ENCODE measurements around the gene EMID1. TPM values are rescaled to one million over a fixed set of nuclear protein-coding genes. Genes with fewer than 3 reads are reported as not detected.

Gene EMID1
- 18.5 TPM for total RNA-seq

DNA sequence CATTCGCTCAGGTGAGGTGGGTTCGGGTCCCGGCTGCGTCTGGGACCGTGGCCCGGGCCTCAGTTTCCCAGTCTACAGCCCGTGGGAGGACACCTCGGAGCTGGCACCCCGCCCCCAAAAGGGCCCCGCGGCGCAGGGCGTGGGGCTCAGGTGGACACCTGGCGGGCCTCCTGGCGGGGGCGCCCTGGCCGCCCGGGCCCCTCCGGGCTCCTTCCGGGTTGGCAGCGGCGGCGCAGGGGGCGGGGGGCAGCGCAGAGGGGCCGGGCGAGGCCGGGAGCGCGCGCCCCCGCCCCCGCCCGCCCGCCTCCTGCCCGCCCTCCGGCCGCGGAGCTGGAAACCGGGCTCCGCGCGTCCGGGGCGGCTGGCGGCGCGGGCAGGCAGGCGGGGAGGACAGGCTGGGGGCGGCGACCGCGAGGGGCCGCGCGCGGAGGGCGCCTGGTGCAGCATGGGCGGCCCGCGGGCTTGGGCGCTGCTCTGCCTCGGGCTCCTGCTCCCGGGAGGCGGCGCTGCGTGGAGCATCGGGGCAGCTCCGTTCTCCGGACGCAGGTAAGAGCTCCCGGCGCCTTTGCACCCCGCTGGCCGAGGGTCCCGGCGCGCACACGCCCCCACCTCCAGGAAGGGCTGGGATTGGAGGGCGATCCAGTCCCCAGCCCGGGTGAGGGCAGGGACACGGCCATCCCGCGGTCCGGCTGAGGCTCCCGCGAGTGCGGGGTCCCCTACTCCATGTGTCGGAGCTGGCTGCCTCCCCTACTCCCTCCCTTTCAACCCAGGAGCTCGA lies at the start of gene EMID1:
EMID1 (plus strand) TSS at position 303 of the 778 bp plus-strand sequence; CDS start at position 446, 143 bp downstream.
- DNase-seq = no peak

DNA sequence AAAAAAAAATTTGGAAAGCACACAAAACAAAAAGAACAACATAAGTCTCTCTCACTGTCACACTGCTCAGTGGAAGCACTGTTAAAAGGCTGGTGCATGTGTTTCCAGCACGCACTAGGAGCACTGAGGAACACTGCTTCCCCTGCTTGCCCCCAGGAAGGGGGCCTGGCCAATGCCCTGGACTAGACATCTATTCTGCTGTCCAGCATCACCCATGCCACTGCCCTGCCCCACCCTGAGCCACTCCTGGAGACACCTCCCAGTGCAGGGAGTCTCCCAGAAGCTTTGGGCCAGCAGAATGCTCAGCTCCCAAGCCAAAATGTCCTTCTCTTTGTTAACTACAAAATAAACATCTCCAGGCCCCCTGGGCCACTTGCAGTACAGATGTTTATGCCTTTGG lies 49.7 kb upstream of the EMID1 start:
- no peak for DNase-seq

DNA sequence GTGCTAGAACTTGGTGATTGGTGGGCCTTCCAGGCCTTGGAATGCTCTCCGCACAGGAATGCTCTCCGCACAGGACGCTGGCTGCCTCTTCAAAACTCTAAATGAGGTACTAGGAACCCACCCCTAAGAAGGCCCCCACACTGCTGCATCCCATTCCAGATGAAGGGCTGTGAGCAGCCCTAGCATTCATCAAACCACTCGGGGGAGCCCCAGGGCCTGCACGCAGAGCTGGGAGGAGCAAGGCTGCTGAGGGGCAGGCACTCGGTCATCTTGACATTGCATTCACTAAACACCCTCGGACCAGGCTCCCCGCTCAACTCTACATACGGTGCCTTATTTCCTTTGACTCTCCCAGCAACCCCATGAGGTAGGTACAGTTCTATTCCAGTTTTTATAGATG lies 49.2 kb upstream of the EMID1 start:
- DNase-seq = no peak

DNA sequence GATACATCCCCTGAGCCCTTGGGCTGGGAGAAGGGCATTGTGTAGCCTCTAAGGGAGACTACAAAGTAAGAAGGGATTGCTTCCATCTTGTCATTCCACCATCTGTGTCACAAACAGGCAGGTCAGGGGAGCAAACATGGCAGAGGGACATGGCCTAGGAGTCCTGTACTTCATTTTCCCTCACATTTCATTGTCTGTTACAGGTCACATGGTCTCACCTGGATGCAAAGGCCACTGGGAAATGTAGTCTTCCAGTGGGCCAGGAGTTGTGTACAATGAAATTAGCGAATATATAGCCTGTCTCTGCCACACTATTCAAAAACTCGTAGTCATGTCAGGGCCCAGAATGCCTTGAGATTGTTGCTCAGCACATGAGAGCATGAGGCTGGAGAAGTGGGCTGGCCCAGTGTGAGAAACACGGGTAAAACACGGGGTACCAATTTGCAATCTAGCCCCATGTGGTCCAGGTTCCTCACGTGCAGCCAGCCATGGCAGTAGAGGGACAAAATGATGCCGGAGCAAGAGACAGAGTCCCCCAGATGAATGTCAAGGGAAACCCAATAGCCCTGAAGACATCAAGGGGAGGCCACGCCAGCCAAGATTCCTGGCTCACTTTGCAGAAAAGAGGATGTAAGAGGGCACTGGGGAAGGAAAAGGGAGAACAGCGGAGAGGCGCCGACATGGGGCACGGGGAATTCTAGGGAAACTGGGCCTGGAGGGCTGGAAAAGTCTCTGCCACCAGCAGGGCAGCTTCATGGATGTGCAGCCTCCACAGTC lies 47.7 kb upstream of the EMID1 start:
- no peak for DNase-seq

DNA sequence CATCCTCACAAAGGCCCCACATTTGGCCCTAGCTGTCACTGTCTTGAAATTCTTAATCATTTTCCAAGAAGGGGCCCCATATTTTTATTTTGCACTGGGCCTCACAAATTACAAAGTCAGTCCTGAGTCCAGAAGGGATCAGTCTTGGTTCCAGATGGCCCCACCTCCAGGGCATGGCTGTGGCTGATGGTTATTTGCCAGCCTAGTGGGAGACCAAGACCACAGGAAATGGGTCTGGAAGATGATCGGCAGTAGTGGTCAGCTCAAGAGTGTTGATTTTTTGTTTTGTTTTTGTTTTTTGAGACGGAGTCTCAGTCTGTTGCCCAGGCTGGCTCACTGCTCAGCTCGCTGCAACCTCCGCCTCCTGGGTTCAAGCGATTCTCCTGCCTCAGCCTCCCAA lies 47.1 kb upstream of the EMID1 start:
- no peak for DNase-seq

DNA sequence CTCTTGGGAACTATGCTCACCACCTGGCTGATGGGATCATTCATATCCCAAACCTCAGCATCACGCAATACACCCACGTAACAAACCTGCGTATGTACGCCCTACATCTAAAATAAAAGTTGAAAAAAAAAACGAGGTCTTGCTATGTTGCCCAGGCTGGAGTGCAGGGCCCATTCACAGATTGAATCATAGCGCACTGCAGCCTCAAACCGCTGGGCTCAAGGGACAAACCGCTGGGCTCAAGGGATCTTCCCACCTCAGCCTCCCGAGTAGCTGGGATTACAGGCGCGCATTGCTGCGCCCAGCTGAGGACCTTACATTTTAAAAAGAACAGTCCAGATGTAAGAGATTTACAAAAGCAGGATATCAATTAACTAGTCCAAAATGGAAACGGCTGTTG lies 41.9 kb upstream of the EMID1 start:
- DNase-seq = no peak

DNA sequence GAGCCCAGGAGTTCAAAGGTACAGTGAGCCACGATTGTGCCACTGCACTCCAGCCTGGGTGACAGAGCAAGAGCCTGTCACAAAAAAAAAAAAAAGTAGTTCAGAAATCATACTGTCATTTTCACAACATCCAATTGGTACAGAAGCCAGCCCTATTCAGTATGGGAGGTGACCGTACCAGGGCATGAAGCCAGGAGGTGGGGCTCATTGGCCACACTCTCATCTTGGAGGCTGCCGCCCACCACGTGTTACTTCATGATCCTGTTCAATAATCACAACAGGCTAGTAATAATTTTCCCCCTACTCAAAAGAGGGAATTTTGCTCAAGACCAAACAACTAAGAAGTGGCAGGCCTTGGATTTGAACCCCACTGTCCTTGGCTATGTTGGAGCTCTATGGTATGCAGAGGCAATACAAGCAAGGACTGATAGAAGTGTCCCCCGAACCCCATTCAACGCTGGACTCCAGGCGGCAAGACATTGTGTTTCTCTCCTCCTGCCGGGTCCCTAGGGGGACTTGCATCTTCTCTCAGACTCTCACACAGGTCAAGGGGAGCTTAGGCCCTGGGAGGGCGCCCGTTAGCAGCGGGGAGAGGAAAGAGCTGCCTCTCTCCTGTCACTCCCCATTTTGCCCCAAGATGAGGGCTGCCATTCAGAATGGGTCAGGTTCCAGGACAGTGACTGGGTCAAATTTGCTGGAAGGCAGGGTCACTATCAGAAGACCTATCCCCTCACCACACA lies 40.2 kb upstream of the EMID1 start:
- no peak for DNase-seq

DNA sequence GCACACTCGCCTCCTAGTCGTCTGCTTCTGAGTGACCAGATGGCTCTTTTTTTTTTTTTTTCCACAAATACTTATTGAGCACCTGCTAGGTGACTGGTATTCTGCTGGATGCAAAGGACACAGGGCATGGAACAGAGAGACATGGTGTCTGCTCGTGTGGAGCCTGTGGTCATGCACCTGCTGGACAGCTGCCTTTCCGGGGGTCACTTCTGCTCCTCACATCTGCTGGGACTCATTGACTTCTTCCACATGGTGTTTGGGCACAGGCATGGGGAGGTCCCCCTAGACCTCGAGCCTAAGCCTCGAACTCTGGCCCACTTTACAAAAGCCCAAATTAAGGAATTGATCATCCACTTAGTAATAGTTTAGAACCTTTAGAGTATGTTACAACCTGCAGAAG lies 39.5 kb upstream of the EMID1 start:
- no peak for DNase-seq

- DNase-seq = no peak
Observed at GRCh38 chr22:29167032-29167911, 38.4 kb upstream of the EMID1 start.

- DNase-seq = no peak
Observed at GRCh38 chr22:29171721-29172120, 34.0 kb upstream of the EMID1 start.

- no peak for DNase-seq
Observed at GRCh38 chr22:29172216-29172615, 33.5 kb upstream of the EMID1 start.

- DNase-seq = no peak
Observed at GRCh38 chr22:29175312-29175835, 30.3 kb upstream of the EMID1 start.

DNA sequence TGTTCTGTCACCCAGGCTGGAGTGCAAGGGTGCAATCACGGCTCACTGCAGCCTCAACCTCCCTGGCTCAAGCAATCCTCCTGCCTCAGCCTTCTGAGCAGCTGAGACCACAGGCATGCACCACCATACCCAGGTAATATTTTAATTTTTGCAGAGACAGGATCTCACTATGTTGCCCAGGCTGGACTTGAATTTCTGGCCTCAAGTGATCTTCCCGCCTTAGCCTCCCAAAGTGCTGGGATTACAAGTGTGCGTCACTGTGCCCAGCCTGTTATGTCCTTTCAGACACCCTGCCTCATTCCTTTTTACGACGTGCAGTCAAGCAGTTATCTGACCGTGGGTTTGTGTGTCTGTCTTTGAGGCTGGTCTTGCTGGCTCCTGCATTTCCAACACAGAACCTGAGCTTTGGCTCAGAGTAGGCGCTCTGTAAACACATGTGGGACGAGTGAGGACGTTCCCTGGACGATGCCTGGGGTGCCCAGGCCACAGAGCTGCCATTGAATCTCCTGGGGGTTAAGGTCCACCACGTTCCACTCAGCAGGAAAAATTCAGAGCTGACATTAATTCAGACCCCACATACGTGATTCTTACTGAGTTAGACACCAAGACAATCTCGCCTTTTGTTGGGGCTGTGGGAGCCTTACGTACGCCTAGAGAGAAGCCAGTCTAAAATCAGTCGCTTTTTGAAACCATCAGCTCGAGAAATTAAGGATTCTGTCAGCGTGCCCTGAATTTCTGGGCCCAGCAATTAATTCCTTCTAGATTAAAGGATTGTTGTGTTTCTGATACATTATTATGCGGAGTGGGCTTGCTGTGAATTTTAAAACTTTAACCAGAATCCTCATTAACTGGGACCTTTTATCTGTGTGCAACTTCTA lies 21.5 kb upstream of the EMID1 start:
- DNase-seq = no peak

DNA sequence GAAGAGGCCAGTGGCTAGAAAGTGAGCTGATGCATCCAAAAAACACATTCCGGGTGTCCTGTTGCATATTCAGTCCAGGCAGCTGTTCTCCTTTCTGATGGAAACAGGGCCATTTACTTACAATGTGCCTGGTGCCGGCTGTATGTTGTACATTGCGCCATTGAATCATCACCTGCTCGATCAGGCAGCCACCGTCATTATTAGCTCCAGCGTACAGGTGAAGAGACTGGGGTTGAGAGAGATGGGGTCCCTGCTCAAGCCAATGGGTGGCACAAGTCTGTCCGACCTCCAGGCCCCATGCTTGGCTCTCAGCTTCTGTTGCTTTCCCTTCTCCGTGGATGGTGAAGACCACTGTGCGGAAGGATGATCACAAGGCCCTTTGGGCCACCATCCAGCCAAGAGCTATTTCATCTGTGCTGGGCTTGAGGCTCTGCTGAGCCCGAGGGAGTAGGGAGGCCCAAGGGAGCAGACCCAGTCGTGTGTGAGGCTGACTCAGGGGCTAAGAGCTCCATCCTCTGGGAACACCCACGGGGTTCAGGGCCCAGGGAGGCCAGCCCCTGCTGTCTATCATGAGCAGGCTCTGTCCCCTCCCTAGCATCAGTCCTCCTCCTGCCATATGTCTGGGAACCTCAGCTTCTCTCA lies 20.7 kb upstream of the EMID1 start:
- no peak for DNase-seq

- DNase-seq = no peak
Observed at GRCh38 chr22:29186302-29186701, 19.4 kb upstream of the EMID1 start.

GRCh38 chr22:29187831-29188230 lies 17.9 kb upstream of the EMID1 start:
- DNase-seq = no peak

GRCh38 chr22:29190051-29190450 lies 15.6 kb upstream of the EMID1 start:
- DNase-seq = no peak

DNA sequence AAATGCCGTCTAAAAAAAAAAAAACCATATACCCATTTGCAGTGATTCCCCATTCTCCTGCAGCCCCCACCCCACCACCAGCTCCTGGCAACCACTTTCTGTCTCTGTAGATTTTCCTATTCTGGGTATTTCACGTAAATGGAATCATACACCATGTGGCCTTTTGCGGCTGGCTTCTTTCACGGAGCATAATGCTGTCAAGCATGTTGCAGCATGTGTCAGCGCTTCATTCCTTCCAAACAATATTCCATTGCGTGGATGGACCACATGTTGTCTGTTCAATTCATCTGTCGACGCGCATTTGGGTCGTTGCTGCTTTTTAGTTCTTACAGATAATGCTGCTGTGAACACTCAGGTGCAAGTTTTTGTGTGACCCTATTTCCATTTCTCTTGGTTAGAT lies 14.8 kb upstream of the EMID1 start:
- DNase-seq = peak; percentile 95

GRCh38 chr22:29193021-29193420 lies 12.7 kb upstream of the EMID1 start:
- no peak for DNase-seq

DNA sequence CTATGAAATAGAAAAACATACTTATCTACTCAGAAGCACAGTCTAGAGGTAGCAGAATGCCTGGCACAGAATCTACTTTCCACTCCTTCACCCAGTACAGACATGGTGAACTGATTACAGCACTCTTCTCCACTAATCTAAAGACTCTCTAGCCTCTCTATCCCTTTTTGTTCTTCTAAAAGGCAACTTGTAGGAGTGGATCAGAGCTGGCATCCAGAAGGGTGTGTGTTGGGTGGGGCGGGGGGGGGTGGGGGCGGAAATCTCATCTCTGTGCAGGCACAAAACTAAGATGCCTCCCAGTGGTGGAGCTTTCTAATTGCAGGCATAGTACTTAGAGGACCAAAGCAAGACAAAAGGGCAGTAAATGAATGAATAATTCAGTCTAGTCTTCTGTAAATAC lies 11.5 kb upstream of the EMID1 start:
- DNase-seq = no peak
